ENCODE measurements around the gene KRTAP5-8.
"Not testable (repeated sequence)": the region's sequence is repeated elsewhere in the genome, so short reads cannot be mapped to it uniquely, and the experiment has no call there.

DNA sequence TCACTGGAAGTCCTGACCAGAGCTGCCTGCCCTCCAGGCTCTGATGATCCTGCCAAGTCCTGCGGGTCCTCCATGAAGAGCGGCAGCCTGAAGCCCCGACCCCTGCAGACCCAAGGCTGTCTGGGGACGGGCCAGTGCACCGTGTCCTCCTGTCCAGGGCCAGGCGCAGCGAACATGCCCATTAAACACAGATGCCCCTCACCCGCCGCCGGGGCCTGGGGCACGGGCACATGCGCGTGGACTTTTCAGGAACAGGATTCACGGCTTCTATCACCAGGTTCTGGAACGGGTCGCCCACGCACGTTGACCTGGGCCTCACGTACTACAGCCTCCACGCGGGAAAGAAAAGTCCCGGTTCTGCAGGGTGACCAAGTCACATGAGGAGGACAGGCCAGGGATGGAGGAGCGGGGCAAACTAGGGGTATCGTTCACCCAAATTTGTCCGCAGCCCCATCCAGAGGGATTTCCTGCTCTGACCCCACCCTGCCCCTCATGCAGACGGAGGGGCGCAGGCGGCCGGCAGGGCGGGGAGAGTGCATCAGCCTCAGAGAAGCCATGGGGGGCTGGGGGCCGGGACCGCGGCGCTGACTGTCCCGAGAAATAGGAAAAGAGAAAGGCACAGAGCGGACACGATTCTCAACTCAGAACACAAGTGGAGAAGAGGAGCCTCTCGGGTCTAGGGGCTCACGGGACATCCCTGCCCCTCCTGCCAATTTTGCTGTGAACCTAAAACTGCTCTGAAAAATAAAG is 33.5 kb downstream of the KRTAP5-8 start:
- TF ChIP-seq POLR2A (IDR thresholded peaks at IDR 0.05; ENCODE audit: low read length); GATA1 (IDR thresholded peaks at IDR 0.05; ENCODE audit: low read depth, low read length): not testable (repeated sequence)
